Epithelial cell of proximal tubule (primary cell): ENCODE measurements around the gene SOX11. TPM values are rescaled to one million over a fixed set of nuclear protein-coding genes. Genes with fewer than 3 reads are reported as not detected.

ENCODE experiments used
- DNase-seq: peaks from one replicate; pipeline ENCODE4 v3.0.0-alpha.2; 2011; ENCODE audit warnings: low read depth
- H3K4me3 ChIP-seq: 2 replicates; pipeline ENCODE4 v1.5.1; 2011; ENCODE audit warnings: low read depth, mild to moderate bottlenecking, low read length
- total RNA-seq: library from RNA; depleted of rRNA; stranded (reverse); fragments of >200 nt; gene quantifications from 2 replicates; pipeline ENCODE4 v1.2.3, GENCODE V29; 2015
- TF ChIP-seq, protein P1 (sequence below): conservative IDR thresholded peaks from 2 replicates; pipeline ENCODE4 v1.5.1; 2012; ENCODE audit warnings: low read depth, mild to moderate bottlenecking, low read length

Gene SOX11
- total RNA-seq, 1 donor from 2014 or later, result 17.1 TPM

DNA sequence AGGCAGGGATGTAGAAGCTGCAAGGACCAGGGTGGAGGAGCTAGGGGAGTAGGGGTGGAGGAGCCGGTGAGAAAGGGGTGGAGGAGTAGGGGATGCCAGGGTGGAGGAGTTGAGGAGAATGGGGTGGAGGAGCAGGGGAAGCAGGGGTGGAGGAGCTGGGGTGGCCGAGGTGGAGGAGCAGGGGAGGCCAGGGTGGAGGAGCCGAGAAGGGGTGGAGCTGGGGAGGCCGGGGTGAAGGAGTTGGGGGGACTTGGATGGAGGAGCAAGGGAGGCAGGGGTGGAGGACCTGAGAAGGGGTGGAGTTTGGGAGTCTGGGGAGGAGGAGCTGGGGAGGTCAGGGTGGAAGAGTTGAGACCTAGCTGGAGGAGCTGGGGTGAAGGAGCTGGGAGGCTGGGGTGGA, 13.3 kb downstream of the SOX11 start:
- no peak overlapping the region for H3K4me3 ChIP-seq
- no peak for DNase-seq
- TF ChIP-seq, protein P1, sequence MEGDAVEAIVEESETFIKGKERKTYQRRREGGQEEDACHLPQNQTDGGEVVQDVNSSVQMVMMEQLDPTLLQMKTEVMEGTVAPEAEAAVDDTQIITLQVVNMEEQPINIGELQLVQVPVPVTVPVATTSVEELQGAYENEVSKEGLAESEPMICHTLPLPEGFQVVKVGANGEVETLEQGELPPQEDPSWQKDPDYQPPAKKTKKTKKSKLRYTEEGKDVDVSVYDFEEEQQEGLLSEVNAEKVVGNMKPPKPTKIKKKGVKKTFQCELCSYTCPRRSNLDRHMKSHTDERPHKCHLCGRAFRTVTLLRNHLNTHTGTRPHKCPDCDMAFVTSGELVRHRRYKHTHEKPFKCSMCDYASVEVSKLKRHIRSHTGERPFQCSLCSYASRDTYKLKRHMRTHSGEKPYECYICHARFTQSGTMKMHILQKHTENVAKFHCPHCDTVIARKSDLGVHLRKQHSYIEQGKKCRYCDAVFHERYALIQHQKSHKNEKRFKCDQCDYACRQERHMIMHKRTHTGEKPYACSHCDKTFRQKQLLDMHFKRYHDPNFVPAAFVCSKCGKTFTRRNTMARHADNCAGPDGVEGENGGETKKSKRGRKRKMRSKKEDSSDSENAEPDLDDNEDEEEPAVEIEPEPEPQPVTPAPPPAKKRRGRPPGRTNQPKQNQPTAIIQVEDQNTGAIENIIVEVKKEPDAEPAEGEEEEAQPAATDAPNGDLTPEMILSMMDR, result no peak

DNA sequence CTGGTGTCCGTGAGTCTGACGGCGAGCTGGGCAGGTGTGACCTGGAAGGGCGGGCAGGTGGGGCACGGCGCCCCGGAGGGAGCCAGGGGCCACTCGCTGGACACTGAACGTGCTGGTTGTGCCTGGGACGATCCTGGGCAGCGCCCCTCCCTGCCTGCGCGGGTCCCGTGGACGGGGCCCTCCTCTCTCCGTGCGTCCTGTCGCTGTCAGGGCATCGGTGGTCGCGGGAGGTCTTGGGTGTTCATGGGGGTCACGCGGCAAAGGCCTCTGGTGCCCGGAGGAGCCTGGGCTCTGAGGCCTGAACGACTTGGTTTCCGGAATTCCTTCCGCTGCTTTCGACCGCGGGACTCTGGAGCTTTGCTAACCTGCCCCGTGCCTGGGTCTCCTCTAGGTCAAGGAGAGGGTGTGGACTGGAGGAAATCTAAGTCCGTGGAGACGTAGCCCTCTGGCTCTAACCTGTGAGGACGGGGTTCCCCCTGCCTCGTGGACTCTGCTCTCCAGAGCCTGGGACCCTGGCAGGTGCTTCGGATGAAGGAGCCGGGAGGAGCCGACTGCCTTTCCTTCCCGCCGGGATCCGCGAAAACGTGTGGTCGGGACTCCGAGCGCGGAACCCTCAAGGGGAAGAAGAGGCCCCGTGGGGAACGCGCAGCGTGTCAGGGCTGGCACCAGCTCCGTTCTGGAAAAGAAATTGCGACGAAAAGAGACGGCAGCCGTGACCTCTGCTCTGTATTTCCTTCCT, 14.7 kb downstream of the SOX11 start:
- no peak overlapping the region for H3K4me3 ChIP-seq
- TF ChIP-seq, protein P1, result no peak
- DNase-seq, result no peak

DNA sequence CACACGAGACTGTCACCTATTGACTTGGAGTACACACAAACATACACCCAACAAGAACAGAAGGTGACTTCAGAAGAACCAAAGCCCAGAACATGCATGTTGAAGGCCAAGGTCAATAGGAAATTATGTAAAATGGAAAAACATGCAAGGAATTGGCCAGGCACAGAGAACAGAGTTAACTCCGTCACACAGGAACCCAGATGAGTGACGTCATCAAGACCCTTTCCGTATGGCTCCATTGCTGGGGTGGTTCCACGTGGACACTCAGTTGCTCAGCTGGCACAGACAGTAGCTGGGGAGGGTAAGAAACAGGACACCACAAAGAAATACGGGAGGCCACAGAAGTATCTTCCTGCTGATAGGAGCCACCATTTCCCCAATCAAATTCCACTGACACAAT, 18.4 kb downstream of the SOX11 start:
- no peak overlapping the region for H3K4me3 ChIP-seq
- DNase-seq, result no peak
- TF ChIP-seq, protein P1, result no peak

DNA sequence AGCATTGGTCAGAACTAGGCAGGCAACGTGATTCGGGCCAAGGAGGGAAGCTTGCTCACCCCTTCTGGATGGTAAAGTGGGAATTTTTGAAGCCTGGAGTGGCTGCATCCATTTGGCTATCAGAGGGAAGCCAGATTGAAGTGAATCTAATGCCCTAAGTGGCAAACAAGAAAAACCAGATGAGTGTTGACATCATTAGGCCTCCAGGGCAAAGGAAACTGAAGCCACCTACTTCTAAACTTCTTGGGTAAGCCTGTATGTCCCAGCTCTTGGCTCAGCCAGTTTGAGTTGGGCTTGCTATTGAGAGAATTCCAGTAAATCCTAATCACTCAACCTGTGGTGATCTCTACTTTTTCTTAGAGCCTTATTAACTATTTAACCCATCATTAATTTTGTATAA, 20.9 kb downstream of the SOX11 start:
- H3K4me3 ChIP-seq, result no peak overlapping the region
- TF ChIP-seq, protein P1, result no peak
- DNase-seq, result no peak

DNA sequence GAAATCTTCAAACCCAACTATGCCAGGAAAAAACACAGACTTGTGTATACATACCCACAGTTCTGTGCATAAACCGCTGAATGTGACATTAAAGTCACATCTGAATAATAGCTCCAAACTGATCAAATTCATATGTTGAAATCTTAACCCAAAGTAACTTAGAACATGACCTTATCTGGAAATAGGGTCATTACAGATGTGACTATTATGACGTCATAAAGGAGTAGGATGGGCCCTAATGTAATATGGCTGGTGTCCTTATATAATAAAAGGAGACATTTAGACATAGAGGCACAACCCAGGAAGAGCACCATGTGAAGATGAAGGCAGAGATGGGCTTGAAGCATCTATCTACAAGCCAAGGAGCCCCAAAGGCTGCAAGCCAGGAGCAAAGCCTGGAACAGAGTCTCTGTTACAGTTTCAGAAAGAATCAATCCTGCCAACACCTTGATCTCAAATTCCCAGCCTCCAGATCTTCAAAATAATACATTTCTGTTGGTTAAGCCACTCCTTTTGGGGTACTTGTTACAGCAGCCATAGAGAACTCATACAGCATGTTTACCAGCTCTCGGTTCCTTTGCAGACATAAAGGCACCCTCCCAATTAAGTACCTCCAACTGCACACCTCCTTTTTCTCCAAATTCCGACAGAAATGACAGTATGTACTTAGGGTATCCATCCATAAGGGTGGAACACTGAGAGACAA, 27.6 kb downstream of the SOX11 start:
- no peak for DNase-seq
- H3K4me3 ChIP-seq, result no peak overlapping the region
- TF ChIP-seq, protein P1, result no peak

DNA sequence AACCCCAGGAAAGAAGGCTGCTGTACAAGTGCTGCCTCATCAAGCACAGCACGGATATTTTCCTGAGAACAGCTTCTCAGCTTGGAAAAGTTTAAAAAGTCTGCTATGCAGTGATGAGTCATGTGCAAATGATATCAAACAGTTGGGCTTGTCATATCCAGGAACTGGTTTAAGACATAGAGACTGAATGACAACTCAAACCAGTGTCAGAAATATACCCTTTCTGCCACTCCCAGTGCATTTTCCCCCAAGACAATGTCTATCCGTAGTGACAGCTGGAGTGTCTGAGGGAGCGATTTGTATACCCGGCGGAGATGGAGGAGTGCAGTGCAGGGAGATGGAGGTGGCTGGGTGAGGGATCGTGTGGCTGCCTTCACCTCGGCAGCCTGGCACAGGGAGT, 28.2 kb downstream of the SOX11 start:
- TF ChIP-seq, protein P1, result no peak
- H3K4me3 ChIP-seq, result no peak overlapping the region
- DNase-seq, result no peak
